A549 (cell line): ENCODE data around the gene TMEM38A.

Experiments used
- MYC ChIP-seq: IDR thresholded peaks from 2 replicates; pipeline ENCODE4 v1.6.1; 2012; ENCODE audit warnings: mild to moderate bottlenecking, inconsistent platforms, low read length, improper control_type of control experiment, borderline replicate concordance
- SREBF2 ChIP-seq: fragments of 450-650 bp; IDR thresholded peaks from 2 replicates; pipeline ENCODE4 v1.6.1; 2014; ENCODE audit warnings: mild to moderate bottlenecking, moderate library complexity
- TF ChIP-seq, protein P1 (sequence below): fragments of >200 bp; sonication (Bioruptor Twin); formaldehyde crosslinking; IDR thresholded peaks from 3 replicates; pipeline ENCODE4 v1.5.1; 2016

GRCh38 chr19:16677055-16677454 lies 16.1 kb downstream of the TMEM38A start:
- TF ChIP-seq, protein P1, sequence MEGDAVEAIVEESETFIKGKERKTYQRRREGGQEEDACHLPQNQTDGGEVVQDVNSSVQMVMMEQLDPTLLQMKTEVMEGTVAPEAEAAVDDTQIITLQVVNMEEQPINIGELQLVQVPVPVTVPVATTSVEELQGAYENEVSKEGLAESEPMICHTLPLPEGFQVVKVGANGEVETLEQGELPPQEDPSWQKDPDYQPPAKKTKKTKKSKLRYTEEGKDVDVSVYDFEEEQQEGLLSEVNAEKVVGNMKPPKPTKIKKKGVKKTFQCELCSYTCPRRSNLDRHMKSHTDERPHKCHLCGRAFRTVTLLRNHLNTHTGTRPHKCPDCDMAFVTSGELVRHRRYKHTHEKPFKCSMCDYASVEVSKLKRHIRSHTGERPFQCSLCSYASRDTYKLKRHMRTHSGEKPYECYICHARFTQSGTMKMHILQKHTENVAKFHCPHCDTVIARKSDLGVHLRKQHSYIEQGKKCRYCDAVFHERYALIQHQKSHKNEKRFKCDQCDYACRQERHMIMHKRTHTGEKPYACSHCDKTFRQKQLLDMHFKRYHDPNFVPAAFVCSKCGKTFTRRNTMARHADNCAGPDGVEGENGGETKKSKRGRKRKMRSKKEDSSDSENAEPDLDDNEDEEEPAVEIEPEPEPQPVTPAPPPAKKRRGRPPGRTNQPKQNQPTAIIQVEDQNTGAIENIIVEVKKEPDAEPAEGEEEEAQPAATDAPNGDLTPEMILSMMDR, result no peak
- TF ChIP-seq MYC (no peak), SREBF2 (no peak)
